Measurements from ENCODE around the gene INPP5D.
"Not testable (repeated sequence)": the region's sequence is repeated elsewhere in the genome, so short reads cannot be mapped to it uniquely, and the experiment has no call there.

Gene INPP5D

DNA sequence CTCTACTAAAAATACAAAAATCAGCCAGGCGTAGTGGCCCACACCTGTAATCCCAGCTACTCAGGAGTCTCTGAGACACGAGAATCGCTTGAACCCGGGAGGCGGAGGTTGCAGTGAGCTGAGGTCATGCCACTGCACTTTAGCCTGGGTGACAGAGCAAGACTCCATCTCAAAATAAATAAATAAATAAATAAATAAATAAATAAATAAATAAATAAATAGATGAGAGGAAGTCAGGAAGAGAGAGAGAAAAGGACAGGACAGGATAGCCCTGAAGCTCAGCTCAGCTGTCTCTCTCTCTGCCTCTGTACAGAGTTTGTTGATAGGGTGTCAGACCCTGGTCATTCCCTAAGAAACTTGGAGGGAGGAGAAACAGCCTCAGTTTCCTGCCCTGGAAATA lies 140.6 kb downstream of the INPP5D start:
- not testable (repeated sequence) for H3K4me3 ChIP-seq (ENCODE audit: insufficient read depth, low read depth, low read length); H3K9me3 ChIP-seq (ENCODE audit: control insufficient read depth, low read length); H3K4me1 ChIP-seq (ENCODE audit: control insufficient read depth, insufficient read depth, low read length); H3K27me3 ChIP-seq (ENCODE audit: control insufficient read depth, insufficient read depth, low read length, poor library complexity, severe bottlenecking); H3K27ac ChIP-seq (ENCODE audit: insufficient read depth, low read depth, low read length, poor library complexity, severe bottlenecking); H3K36me3 ChIP-seq (ENCODE audit: control insufficient read depth, insufficient read depth, low read length)
- 84 to 93% methylated on average over 5 of the region's 5 CpGs for WGBS, 2 experiments

DNA sequence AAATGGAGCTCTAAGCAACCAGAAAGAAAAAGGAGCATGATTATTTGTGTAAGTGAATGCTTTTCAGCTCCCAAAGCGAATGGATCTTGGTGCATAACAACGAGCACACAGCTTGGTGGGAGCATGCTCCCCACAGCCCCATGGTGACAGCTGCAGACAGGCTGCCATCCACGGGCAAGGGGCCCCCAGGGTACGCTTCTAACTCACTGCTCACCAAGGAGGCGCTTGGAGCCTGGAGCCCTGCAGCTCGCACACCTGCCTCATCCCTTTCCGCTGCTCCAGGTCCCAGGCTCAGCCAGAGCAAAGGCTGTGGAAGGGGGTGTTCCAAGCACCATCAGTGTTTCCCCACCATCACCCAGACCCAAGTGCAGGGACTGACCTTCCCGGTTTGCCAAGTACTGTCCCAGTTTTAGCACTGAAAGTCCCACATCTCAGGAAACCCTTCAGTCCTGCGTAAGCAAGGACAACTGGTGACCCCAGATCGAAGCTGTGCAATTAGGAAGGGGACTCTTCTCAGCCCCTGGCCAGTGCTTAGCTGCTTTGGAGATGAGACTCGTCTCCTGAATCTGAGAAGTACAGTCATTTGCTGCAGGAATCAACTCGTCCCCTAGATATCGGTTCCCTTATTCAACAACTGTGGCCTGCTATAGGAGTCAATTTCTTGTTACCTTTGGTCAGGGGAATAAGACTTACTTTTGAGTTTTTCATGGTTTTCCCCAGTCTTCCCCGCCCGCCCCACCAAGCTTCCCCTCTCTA lies 141.3 kb downstream of the INPP5D start:
- Histone ChIP-seq H3K4me1 (ENCODE audit: control insufficient read depth, insufficient read depth, low read length) (no peaks in the 10 kb centered on the region), H3K4me3 (ENCODE audit: insufficient read depth, low read depth, low read length) (no peak overlapping the region), H3K36me3 (ENCODE audit: control insufficient read depth, insufficient read depth, low read length) (no peaks in the 10 kb centered on the region), H3K27me3 (ENCODE audit: control insufficient read depth, insufficient read depth, low read length, poor library complexity, severe bottlenecking) (no peaks in the 10 kb centered on the region), H3K27ac (ENCODE audit: insufficient read depth, low read depth, low read length, poor library complexity, severe bottlenecking) (no peak overlapping the region), H3K9me3 (ENCODE audit: control insufficient read depth, low read length) (no peaks in the 10 kb centered on the region)
- WGBS, 2 experiments: 73% methylated on average over 15 of the region's 15 CpGs

DNA sequence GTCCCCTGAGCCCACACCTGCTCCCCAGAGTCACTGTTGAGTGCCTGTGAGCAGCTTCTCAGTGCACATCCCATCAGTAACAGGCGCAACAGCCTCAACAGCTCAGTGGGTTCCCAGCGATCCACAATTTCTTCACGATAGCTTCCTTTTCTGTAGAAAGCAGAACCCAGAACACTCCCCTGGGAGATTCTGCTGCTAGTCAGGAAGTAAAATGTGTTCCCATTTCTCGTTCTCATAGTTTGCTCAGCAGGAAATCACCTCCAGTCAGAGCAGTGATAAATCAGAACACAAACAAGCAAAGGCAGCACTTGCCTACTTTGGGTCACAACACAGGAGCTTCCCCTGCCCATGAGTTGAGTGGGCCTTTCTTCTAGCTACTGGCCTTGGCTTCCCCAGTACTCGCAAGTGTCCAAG lies 142.4 kb downstream of the INPP5D start:
- Histone ChIP-seq H3K27ac (ENCODE audit: insufficient read depth, low read depth, low read length, poor library complexity, severe bottlenecking) (no peak overlapping the region), H3K27me3 (ENCODE audit: control insufficient read depth, insufficient read depth, low read length, poor library complexity, severe bottlenecking) (no peaks in the 10 kb centered on the region), H3K9me3 (ENCODE audit: control insufficient read depth, low read length) (no peaks in the 10 kb centered on the region), H3K4me1 (ENCODE audit: control insufficient read depth, insufficient read depth, low read length) (no peaks in the 10 kb centered on the region), H3K4me3 (ENCODE audit: insufficient read depth, low read depth, low read length) (no peak overlapping the region), H3K36me3 (ENCODE audit: control insufficient read depth, insufficient read depth, low read length) (no peaks in the 10 kb centered on the region)
- WGBS, 2 experiments: 91 to 94% methylated on average over 5 of the region's 5 CpGs

DNA sequence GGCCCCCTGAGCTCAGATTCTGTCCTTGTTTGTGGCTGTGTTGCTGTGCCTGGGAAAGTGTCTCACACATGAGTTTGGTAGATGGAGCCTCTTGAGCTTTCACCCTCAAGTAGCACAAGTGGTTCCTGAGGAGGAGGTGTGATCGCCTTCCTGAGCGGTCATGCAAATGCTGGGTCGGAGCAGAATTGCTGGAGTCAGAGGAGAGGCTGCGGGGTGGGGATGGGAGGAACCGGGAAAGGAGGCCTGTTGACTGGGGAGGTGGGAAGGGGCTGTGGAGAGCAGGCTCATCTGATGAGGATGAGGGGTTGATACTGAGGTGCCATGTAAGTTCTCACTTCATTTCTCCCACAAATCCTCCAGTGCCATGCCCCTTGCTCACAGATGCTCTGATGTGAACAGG lies 142.9 kb downstream of the INPP5D start:
- Histone ChIP-seq H3K27me3 (ENCODE audit: control insufficient read depth, insufficient read depth, low read length, poor library complexity, severe bottlenecking) (no peaks in the 10 kb centered on the region), H3K36me3 (ENCODE audit: control insufficient read depth, insufficient read depth, low read length) (no peaks in the 10 kb centered on the region), H3K4me3 (ENCODE audit: insufficient read depth, low read depth, low read length) (no peak overlapping the region), H3K27ac (ENCODE audit: insufficient read depth, low read depth, low read length, poor library complexity, severe bottlenecking) (no peak overlapping the region), H3K9me3 (ENCODE audit: control insufficient read depth, low read length) (no peaks in the 10 kb centered on the region), H3K4me1 (ENCODE audit: control insufficient read depth, insufficient read depth, low read length) (no peaks in the 10 kb centered on the region)
- WGBS, 2 experiments: 95 to 97% methylated on average over 5 of the region's 5 CpGs

DNA sequence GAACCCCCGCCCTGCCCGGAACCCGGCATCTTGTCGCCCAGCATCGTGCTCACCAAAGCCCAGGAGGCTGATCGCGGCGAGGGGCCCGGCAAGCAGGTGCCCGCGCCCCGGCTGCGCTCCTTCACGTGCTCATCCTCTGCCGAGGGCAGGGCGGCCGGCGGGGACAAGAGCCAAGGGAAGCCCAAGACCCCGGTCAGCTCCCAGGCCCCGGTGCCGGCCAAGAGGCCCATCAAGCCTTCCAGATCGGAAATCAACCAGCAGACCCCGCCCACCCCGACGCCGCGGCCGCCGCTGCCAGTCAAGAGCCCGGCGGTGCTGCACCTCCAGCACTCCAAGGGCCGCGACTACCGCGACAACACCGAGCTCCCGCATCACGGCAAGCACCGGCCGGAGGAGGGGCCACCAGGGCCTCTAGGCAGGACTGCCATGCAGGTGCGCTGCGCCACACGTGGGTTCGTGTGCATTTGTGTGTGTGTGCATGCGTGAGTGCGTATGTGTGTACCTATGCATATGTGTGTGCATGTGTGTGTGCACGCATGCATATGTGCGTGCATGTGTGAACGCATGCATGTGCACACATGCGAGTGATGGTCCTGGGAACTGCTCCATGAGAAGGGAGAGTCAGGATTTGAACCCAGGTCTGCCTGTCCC lies 144.3 kb downstream of the INPP5D start:
- H3K36me3 ChIP-seq (ENCODE audit: control insufficient read depth, insufficient read depth, low read length): no peaks in the 10 kb centered on the region
- H3K4me3 ChIP-seq (ENCODE audit: insufficient read depth, low read depth, low read length): no peak overlapping the region
- H3K27ac ChIP-seq (ENCODE audit: insufficient read depth, low read depth, low read length, poor library complexity, severe bottlenecking): no peak overlapping the region
- WGBS, 2 experiments: 96 to 97% methylated on average over 50 of the region's 50 CpGs
- no peaks in the 10 kb centered on the region for H3K27me3 ChIP-seq (ENCODE audit: control insufficient read depth, insufficient read depth, low read length, poor library complexity, severe bottlenecking)
- no peaks in the 10 kb centered on the region for H3K9me3 ChIP-seq (ENCODE audit: control insufficient read depth, low read length)
- H3K4me1 ChIP-seq (ENCODE audit: control insufficient read depth, insufficient read depth, low read length): peaks cover 4% of the 10 kb centered on the region

GRCh38 chr2:233208382-233209116 lies 148.4 kb downstream of the INPP5D start:
- H3K27me3 ChIP-seq (ENCODE audit: control insufficient read depth, insufficient read depth, low read length, poor library complexity, severe bottlenecking): no peaks in the 10 kb centered on the region
- 73 to 80% methylated on average over 10 of the region's 10 CpGs for WGBS, 2 experiments
- H3K4me1 ChIP-seq (ENCODE audit: control insufficient read depth, insufficient read depth, low read length): peaks cover 8% of the 10 kb centered on the region

GRCh38 chr2:233209117-233209532 lies 149.0 kb downstream of the INPP5D start:
- Histone ChIP-seq H3K27ac (ENCODE audit: insufficient read depth, low read depth, low read length, poor library complexity, severe bottlenecking) (no peak overlapping the region), H3K4me3 (ENCODE audit: insufficient read depth, low read depth, low read length) (no peak overlapping the region), H3K36me3 (ENCODE audit: control insufficient read depth, insufficient read depth, low read length) (no peaks in the 10 kb centered on the region), H3K4me1 (ENCODE audit: control insufficient read depth, insufficient read depth, low read length) (peaks cover 8% of the 10 kb centered on the region), H3K27me3 (ENCODE audit: control insufficient read depth, insufficient read depth, low read length, poor library complexity, severe bottlenecking) (no peaks in the 10 kb centered on the region), H3K9me3 (ENCODE audit: control insufficient read depth, low read length) (no peaks in the 10 kb centered on the region)
- WGBS, 2 experiments: 54 to 64% methylated on average over 4 of the region's 4 CpGs

More at GRCh38 chr2:233208382-233209116, 148.4 kb downstream of the INPP5D start:
- H3K4me3 ChIP-seq (ENCODE audit: insufficient read depth, low read depth, low read length): no peak overlapping the region
- H3K27ac ChIP-seq (ENCODE audit: insufficient read depth, low read depth, low read length, poor library complexity, severe bottlenecking): no peak overlapping the region
- no peaks in the 10 kb centered on the region for H3K9me3 ChIP-seq (ENCODE audit: control insufficient read depth, low read length)
- H3K36me3 ChIP-seq (ENCODE audit: control insufficient read depth, insufficient read depth, low read length): no peaks in the 10 kb centered on the region

DNA sequence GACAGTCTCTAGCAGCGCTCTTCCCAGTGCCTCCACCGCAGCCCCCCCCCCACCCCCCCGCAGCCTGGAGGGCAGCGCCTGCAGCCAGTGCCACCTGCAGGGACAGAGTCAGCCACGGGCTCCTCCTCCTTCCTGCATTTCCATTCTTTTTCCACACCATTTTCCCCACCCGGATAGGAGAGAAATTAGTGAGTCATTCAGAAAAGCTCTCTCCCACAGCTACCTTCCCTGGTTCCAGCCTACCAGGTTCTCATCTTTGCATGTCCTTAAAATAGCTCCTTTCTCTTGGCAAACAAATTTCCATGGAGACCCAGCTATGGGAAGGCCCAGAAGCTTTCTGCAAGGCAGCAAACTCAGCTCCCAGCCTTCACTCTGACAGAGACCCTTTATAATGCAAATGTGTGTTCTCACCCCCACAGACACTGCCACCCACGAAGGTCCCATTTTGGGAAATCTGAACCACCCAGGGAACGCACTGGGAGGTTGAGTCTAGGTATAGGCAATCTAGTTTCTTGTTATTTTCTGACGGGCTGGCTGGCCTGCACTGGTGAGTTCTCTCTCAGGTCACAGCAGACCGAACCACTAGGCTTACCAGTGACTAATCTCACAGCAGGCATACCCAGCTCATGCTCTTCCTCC lies 149.5 kb downstream of the INPP5D start:
- Histone ChIP-seq H3K27ac (ENCODE audit: insufficient read depth, low read depth, low read length, poor library complexity, severe bottlenecking) (no peak overlapping the region), H3K36me3 (ENCODE audit: control insufficient read depth, insufficient read depth, low read length) (no peaks in the 10 kb centered on the region), H3K9me3 (ENCODE audit: control insufficient read depth, low read length) (no peaks in the 10 kb centered on the region), H3K27me3 (ENCODE audit: control insufficient read depth, insufficient read depth, low read length, poor library complexity, severe bottlenecking) (no peaks in the 10 kb centered on the region), H3K4me3 (ENCODE audit: insufficient read depth, low read depth, low read length) (no peak overlapping the region), H3K4me1 (ENCODE audit: control insufficient read depth, insufficient read depth, low read length) (peaks cover 8% of the 10 kb centered on the region)
- WGBS, 2 experiments: 10% methylated on average over 8 to 9 of the region's 10 CpGs

DNA sequence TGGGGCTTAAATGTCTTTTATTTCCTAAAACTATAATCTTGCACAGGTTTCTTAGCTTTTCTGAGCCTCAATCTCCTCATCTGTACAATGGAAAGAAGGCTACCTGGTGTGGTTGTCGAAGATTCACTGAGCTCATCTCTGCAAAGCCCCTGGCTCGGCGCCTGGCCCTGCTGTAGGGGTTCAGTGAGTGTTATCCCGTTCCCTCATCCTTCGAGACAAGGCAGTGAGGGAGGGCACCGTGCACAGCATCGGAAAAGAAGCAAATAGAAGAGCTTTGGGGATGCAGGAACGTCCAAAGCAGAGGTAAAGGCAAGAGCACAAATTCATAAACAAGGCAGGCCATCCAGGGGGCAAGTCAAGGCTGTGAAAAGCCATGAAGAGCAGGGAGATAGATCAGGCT lies 150.1 kb downstream of the INPP5D start:
- 84 to 85% methylated on average over 8 of the region's 8 CpGs for WGBS, 2 experiments
- Histone ChIP-seq H3K4me3 (ENCODE audit: insufficient read depth, low read depth, low read length) (no peak overlapping the region), H3K27me3 (ENCODE audit: control insufficient read depth, insufficient read depth, low read length, poor library complexity, severe bottlenecking) (no peaks in the 10 kb centered on the region), H3K9me3 (ENCODE audit: control insufficient read depth, low read length) (no peaks in the 10 kb centered on the region), H3K4me1 (ENCODE audit: control insufficient read depth, insufficient read depth, low read length) (peaks cover 8% of the 10 kb centered on the region), H3K27ac (ENCODE audit: insufficient read depth, low read depth, low read length, poor library complexity, severe bottlenecking) (no peak overlapping the region), H3K36me3 (ENCODE audit: control insufficient read depth, insufficient read depth, low read length) (no peaks in the 10 kb centered on the region)

Data from ectodermal cell (in vitro differentiated cells).